ENCODE data around the gene CXCR1.
A peak's percentile ranks its signal among the peaks of the same experiment; 100 is the strongest.

Gene CXCR1

GRCh38 chr2:218166791-218167190, at the start of gene CXCR1:
TSS of gene CXCR1 (minus strand) at chr2:218166962. CDS start at chr2:218165211, 1,751 bp downstream.
- Histone ChIP-seq H3K27me3 (ENCODE audit: control insufficient read depth in 5 of 5, insufficient read depth in 4 of 5, low read length in 5 of 5) (no peaks in the 10 kb centered on the region), H3K36me3 (ENCODE audit: control insufficient read depth in 5 of 5, insufficient read depth in 5 of 5, low read length in 5 of 5) (no peaks in the 10 kb centered on the region), H3K9me3 (ENCODE audit: control insufficient read depth in 5 of 5, low read length in 5 of 5) (no peaks in the 10 kb centered on the region), H3K27ac (ENCODE audit: low read depth, low read length) (no peak within 1 kb of the TSS), H3K4me1 (ENCODE audit: control insufficient read depth in 5 of 5, insufficient read depth in 5 of 5, low read length in 5 of 5) (peaks cover 0 to 15% (median 8%) of the 10 kb centered on the region in 5 donors), H3K4me3 (ENCODE audit: low read depth in 1 of 5, low read length in 5 of 5) (no peak within 1 kb of the TSS), H3K9ac (ENCODE audit: low read length in 5 of 5) (no peak within 1 kb of the TSS)

GRCh38 chr2:218216336-218216673, 49.5 kb upstream of the CXCR1 start:
- Histone ChIP-seq H3K36me3 (ENCODE audit: control insufficient read depth in 5 of 5, insufficient read depth in 5 of 5, low read length in 5 of 5) (peaks cover 0 to 6% (median 0%) of the 10 kb centered on the region in 5 donors), H3K9ac (ENCODE audit: low read length in 5 of 5) (peak overlapping the region; percentile 73 to 90 (median 86)), H3K4me1 (ENCODE audit: control insufficient read depth in 5 of 5, insufficient read depth in 5 of 5, low read length in 5 of 5) (peaks cover 16 to 49% (median 43%) of the 10 kb centered on the region in 5 donors)

GRCh38 chr2:218214116-218214515, 47.4 kb upstream of the CXCR1 start:
- no peak overlapping the region for H3K9ac ChIP-seq (ENCODE audit: low read length in 5 of 5)
- no peaks in the 10 kb centered on the region for H3K27me3 ChIP-seq (ENCODE audit: control insufficient read depth in 5 of 5, insufficient read depth in 4 of 5, low read length in 5 of 5)
- no peaks in the 10 kb centered on the region for H3K36me3 ChIP-seq (ENCODE audit: control insufficient read depth in 5 of 5, insufficient read depth in 5 of 5, low read length in 5 of 5)
- H3K4me3 ChIP-seq (ENCODE audit: low read depth in 1 of 5, low read length in 5 of 5), result no peak overlapping the region
- H3K27ac ChIP-seq (ENCODE audit: low read depth, low read length), result no peak overlapping the region
- H3K4me1 ChIP-seq (ENCODE audit: control insufficient read depth in 5 of 5, insufficient read depth in 5 of 5, low read length in 5 of 5), result peaks cover 13 to 27% (median 22%) of the 10 kb centered on the region in 5 donors
- H3K9me3 ChIP-seq (ENCODE audit: control insufficient read depth in 5 of 5, low read length in 5 of 5), result peaks cover 0 to under 1% (median 0%) of the 10 kb centered on the region in 5 donors

More at GRCh38 chr2:218216336-218216673, 49.5 kb upstream of the CXCR1 start:
- peak overlapping the region; percentile 96 for H3K27ac ChIP-seq (ENCODE audit: low read depth, low read length)
- H3K4me3 ChIP-seq (ENCODE audit: low read depth in 1 of 5, low read length in 5 of 5), result peak overlapping the region; percentile 81 to 95 (median 91)
- H3K27me3 ChIP-seq (ENCODE audit: control insufficient read depth in 5 of 5, insufficient read depth in 4 of 5, low read length in 5 of 5), result no peaks in the 10 kb centered on the region
- no peaks in the 10 kb centered on the region for H3K9me3 ChIP-seq (ENCODE audit: control insufficient read depth in 5 of 5, low read length in 5 of 5)

- peaks cover 0 to 2% (median 0%) of the 10 kb centered on the region in 5 donors for H3K9me3 ChIP-seq (ENCODE audit: control insufficient read depth in 5 of 5, low read length in 5 of 5)
- H3K9ac ChIP-seq (ENCODE audit: low read length in 5 of 5), result no peak overlapping the region
- no peaks in the 10 kb centered on the region for H3K4me1 ChIP-seq (ENCODE audit: control insufficient read depth in 5 of 5, insufficient read depth in 5 of 5, low read length in 5 of 5)
- no peaks in the 10 kb centered on the region for H3K36me3 ChIP-seq (ENCODE audit: control insufficient read depth in 5 of 5, insufficient read depth in 5 of 5, low read length in 5 of 5)
- H3K4me3 ChIP-seq (ENCODE audit: low read depth in 1 of 5, low read length in 5 of 5), result no peak overlapping the region
- no peak overlapping the region for H3K27ac ChIP-seq (ENCODE audit: low read depth, low read length)
- no peaks in the 10 kb centered on the region for H3K27me3 ChIP-seq (ENCODE audit: control insufficient read depth in 5 of 5, insufficient read depth in 4 of 5, low read length in 5 of 5)
Measured at GRCh38 chr2:218209078-218209477, 42.3 kb upstream of the CXCR1 start.

- no peak overlapping the region for H3K9ac ChIP-seq (ENCODE audit: low read length in 5 of 5)
- no peaks in the 10 kb centered on the region for H3K36me3 ChIP-seq (ENCODE audit: control insufficient read depth in 5 of 5, insufficient read depth in 5 of 5, low read length in 5 of 5)
- no peaks in the 10 kb centered on the region for H3K4me1 ChIP-seq (ENCODE audit: control insufficient read depth in 5 of 5, insufficient read depth in 5 of 5, low read length in 5 of 5)
Measured at GRCh38 chr2:218202266-218202665, 35.5 kb upstream of the CXCR1 start.

GRCh38 chr2:218196974-218197373, 30.2 kb upstream of the CXCR1 start:
- Histone ChIP-seq H3K4me1 (ENCODE audit: control insufficient read depth in 5 of 5, insufficient read depth in 5 of 5, low read length in 5 of 5) (peaks cover 0 to 14% (median 8%) of the 10 kb centered on the region in 5 donors), H3K9me3 (ENCODE audit: control insufficient read depth in 5 of 5, low read length in 5 of 5) (no peaks in the 10 kb centered on the region), H3K4me3 (ENCODE audit: low read depth in 1 of 5, low read length in 5 of 5) (no peak overlapping the region), H3K27me3 (ENCODE audit: control insufficient read depth in 5 of 5, insufficient read depth in 4 of 5, low read length in 5 of 5) (no peaks in the 10 kb centered on the region), H3K36me3 (ENCODE audit: control insufficient read depth in 5 of 5, insufficient read depth in 5 of 5, low read length in 5 of 5) (no peaks in the 10 kb centered on the region), H3K27ac (ENCODE audit: low read depth, low read length) (no peak overlapping the region), H3K9ac (ENCODE audit: low read length in 5 of 5) (no peak overlapping the region)

More at GRCh38 chr2:218202266-218202665, 35.5 kb upstream of the CXCR1 start:
- Histone ChIP-seq H3K27ac (ENCODE audit: low read depth, low read length) (no peak overlapping the region), H3K27me3 (ENCODE audit: control insufficient read depth in 5 of 5, insufficient read depth in 4 of 5, low read length in 5 of 5) (no peaks in the 10 kb centered on the region), H3K4me3 (ENCODE audit: low read depth in 1 of 5, low read length in 5 of 5) (no peak overlapping the region), H3K9me3 (ENCODE audit: control insufficient read depth in 5 of 5, low read length in 5 of 5) (no peaks in the 10 kb centered on the region)

- no peak overlapping the region for H3K27ac ChIP-seq (ENCODE audit: low read depth, low read length)
Measured at GRCh38 chr2:218194880-218195279, 28.1 kb upstream of the CXCR1 start.

GRCh38 chr2:218193701-218194100, 26.9 kb upstream of the CXCR1 start:
- Histone ChIP-seq H3K27ac (ENCODE audit: low read depth, low read length) (no peak overlapping the region), H3K9me3 (ENCODE audit: control insufficient read depth in 5 of 5, low read length in 5 of 5) (no peaks in the 10 kb centered on the region), H3K9ac (ENCODE audit: low read length in 5 of 5) (no peak overlapping the region), H3K36me3 (ENCODE audit: control insufficient read depth in 5 of 5, insufficient read depth in 5 of 5, low read length in 5 of 5) (no peaks in the 10 kb centered on the region), H3K4me1 (ENCODE audit: control insufficient read depth in 5 of 5, insufficient read depth in 5 of 5, low read length in 5 of 5) (peaks cover 0 to 16% (median 8%) of the 10 kb centered on the region in 5 donors), H3K4me3 (ENCODE audit: low read depth in 1 of 5, low read length in 5 of 5) (no peak overlapping the region), H3K27me3 (ENCODE audit: control insufficient read depth in 5 of 5, insufficient read depth in 4 of 5, low read length in 5 of 5) (no peaks in the 10 kb centered on the region)

More at GRCh38 chr2:218194880-218195279, 28.1 kb upstream of the CXCR1 start:
- H3K36me3 ChIP-seq (ENCODE audit: control insufficient read depth in 5 of 5, insufficient read depth in 5 of 5, low read length in 5 of 5), result no peaks in the 10 kb centered on the region
- H3K9ac ChIP-seq (ENCODE audit: low read length in 5 of 5), result no peak overlapping the region
- H3K4me3 ChIP-seq (ENCODE audit: low read depth in 1 of 5, low read length in 5 of 5), result no peak overlapping the region
- H3K4me1 ChIP-seq (ENCODE audit: control insufficient read depth in 5 of 5, insufficient read depth in 5 of 5, low read length in 5 of 5), result peaks cover 0 to 16% (median 8%) of the 10 kb centered on the region in 5 donors
- H3K9me3 ChIP-seq (ENCODE audit: control insufficient read depth in 5 of 5, low read length in 5 of 5), result no peaks in the 10 kb centered on the region
- H3K27me3 ChIP-seq (ENCODE audit: control insufficient read depth in 5 of 5, insufficient read depth in 4 of 5, low read length in 5 of 5), result no peaks in the 10 kb centered on the region

GRCh38 chr2:218192902-218193430, 26.2 kb upstream of the CXCR1 start:
- H3K9me3 ChIP-seq (ENCODE audit: control insufficient read depth in 5 of 5, low read length in 5 of 5), result no peaks in the 10 kb centered on the region
- H3K27ac ChIP-seq (ENCODE audit: low read depth, low read length), result no peak overlapping the region
- peaks cover 0 to 16% (median 8%) of the 10 kb centered on the region in 5 donors for H3K4me1 ChIP-seq (ENCODE audit: control insufficient read depth in 5 of 5, insufficient read depth in 5 of 5, low read length in 5 of 5)
- no peaks in the 10 kb centered on the region for H3K27me3 ChIP-seq (ENCODE audit: control insufficient read depth in 5 of 5, insufficient read depth in 4 of 5, low read length in 5 of 5)
- H3K36me3 ChIP-seq (ENCODE audit: control insufficient read depth in 5 of 5, insufficient read depth in 5 of 5, low read length in 5 of 5), result no peaks in the 10 kb centered on the region
- H3K4me3 ChIP-seq (ENCODE audit: low read depth in 1 of 5, low read length in 5 of 5), result no peak overlapping the region
- no peak overlapping the region for H3K9ac ChIP-seq (ENCODE audit: low read length in 5 of 5)

GRCh38 chr2:218188528-218188927, 21.8 kb upstream of the CXCR1 start:
- peaks cover 1 to 24% (median 11%) of the 10 kb centered on the region in 5 donors for H3K4me1 ChIP-seq (ENCODE audit: control insufficient read depth in 5 of 5, insufficient read depth in 5 of 5, low read length in 5 of 5)
- H3K36me3 ChIP-seq (ENCODE audit: control insufficient read depth in 5 of 5, insufficient read depth in 5 of 5, low read length in 5 of 5), result no peaks in the 10 kb centered on the region
- H3K9me3 ChIP-seq (ENCODE audit: control insufficient read depth in 5 of 5, low read length in 5 of 5), result no peaks in the 10 kb centered on the region
- H3K9ac ChIP-seq (ENCODE audit: low read length in 5 of 5), result no peak overlapping the region
- no peaks in the 10 kb centered on the region for H3K27me3 ChIP-seq (ENCODE audit: control insufficient read depth in 5 of 5, insufficient read depth in 4 of 5, low read length in 5 of 5)
- no peak overlapping the region for H3K4me3 ChIP-seq (ENCODE audit: low read depth in 1 of 5, low read length in 5 of 5)
- H3K27ac ChIP-seq (ENCODE audit: low read depth, low read length), result no peak overlapping the region
